ENCODE measurements around the gene PKNOX1. TPM values are rescaled to one million over a fixed set of nuclear protein-coding genes. Genes with fewer than 3 reads are reported as not detected.
"Not testable (repeated sequence)": the region's sequence is repeated elsewhere in the genome, so short reads cannot be mapped to it uniquely, and the experiment has no call there.

Gene PKNOX1
- total RNA-seq, 1 experiment from 2014 or later: 16.5 TPM

GRCh38 chr21:42927474-42928200 lies 46.7 kb upstream of the PKNOX1 start:
- not testable (repeated sequence) for H3K4me3 ChIP-seq (ENCODE audit: low read depth in 2 of 2, low read length in 2 of 2)

GRCh38 chr21:42929969-42930368 lies 44.4 kb upstream of the PKNOX1 start:
- no peaks in the 10 kb centered on the region for H3K36me3 ChIP-seq (ENCODE audit: control insufficient read depth, insufficient read depth, low read length)
- DNase-seq (ENCODE audit: low read depth, low spot score): no peak
- H3K4me3 ChIP-seq (ENCODE audit: low read depth in 2 of 2, low read length in 2 of 2): no peak overlapping the region
- ChIA-PET CTCF (no interaction called here), POLR2A (no interaction called here)
- no peak for TF ChIP-seq POLR2AphosphoS5 (IDR thresholded peaks at IDR 0.05; ENCODE audit: low read depth, low read length)
- no peak for TF ChIP-seq TCF7L2 (IDR thresholded peaks at IDR 0.05; ENCODE audit: low read depth, low read length)
- TF ChIP-seq, protein P1, sequence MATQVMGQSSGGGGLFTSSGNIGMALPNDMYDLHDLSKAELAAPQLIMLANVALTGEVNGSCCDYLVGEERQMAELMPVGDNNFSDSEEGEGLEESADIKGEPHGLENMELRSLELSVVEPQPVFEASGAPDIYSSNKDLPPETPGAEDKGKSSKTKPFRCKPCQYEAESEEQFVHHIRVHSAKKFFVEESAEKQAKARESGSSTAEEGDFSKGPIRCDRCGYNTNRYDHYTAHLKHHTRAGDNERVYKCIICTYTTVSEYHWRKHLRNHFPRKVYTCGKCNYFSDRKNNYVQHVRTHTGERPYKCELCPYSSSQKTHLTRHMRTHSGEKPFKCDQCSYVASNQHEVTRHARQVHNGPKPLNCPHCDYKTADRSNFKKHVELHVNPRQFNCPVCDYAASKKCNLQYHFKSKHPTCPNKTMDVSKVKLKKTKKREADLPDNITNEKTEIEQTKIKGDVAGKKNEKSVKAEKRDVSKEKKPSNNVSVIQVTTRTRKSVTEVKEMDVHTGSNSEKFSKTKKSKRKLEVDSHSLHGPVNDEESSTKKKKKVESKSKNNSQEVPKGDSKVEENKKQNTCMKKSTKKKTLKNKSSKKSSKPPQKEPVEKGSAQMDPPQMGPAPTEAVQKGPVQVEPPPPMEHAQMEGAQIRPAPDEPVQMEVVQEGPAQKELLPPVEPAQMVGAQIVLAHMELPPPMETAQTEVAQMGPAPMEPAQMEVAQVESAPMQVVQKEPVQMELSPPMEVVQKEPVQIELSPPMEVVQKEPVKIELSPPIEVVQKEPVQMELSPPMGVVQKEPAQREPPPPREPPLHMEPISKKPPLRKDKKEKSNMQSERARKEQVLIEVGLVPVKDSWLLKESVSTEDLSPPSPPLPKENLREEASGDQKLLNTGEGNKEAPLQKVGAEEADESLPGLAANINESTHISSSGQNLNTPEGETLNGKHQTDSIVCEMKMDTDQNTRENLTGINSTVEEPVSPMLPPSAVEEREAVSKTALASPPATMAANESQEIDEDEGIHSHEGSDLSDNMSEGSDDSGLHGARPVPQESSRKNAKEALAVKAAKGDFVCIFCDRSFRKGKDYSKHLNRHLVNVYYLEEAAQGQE (IDR thresholded peaks at IDR 0.05; ENCODE audit: insufficient read depth in 1 of 2, low read depth in 2 of 2, low read length in 1 of 2): no peak
- TF ChIP-seq CTCF (IDR thresholded peaks at IDR 0.05): no peak
- no peak for TF ChIP-seq SIN3A (IDR thresholded peaks at IDR 0.05; ENCODE audit: borderline replicate concordance, insufficient read depth, low read depth, low read length)
- intact Hi-C loops (cut with micrococcal nuclease; ENCODE audit: unreplicated experiment): no loop called here
- H3K4me1 ChIP-seq (ENCODE audit: control insufficient read depth, insufficient read depth, low read length): no peaks in the 10 kb centered on the region
- no TSS peak for BruUV-seq (replicated peaks)
- ATAC-seq: no peak
- H3K27me3 ChIP-seq (ENCODE audit: control insufficient read depth, insufficient read depth, low read length): no peaks in the 10 kb centered on the region
- H3K9me3 ChIP-seq (ENCODE audit: control insufficient read depth, insufficient read depth, low read depth, low read length): no peaks in the 10 kb centered on the region
- no peak overlapping the region for H3K27ac ChIP-seq (ENCODE audit: low read length)
- in situ Hi-C loops (cut with HindIII; ENCODE audit: low pct_unique_long_range_greater_than_20kb, low sequenced_read_pairs): no loop called here

More at GRCh38 chr21:42927474-42928200, 46.7 kb upstream of the PKNOX1 start:
- POLR2A ChIA-PET: interaction anchor here (0.7 kb wide), 1 partner anchor 349 kb away, joined by 4 read pairs; no protein-coding TSS in a partner anchor
- ATAC-seq; H3K27ac ChIP-seq (ENCODE audit: low read length); intact Hi-C loops (cut with micrococcal nuclease; ENCODE audit: unreplicated experiment); H3K9me3 ChIP-seq (ENCODE audit: control insufficient read depth, insufficient read depth, low read depth, low read length); BruUV-seq (replicated peaks); H3K36me3 ChIP-seq (ENCODE audit: control insufficient read depth, insufficient read depth, low read length); H3K27me3 ChIP-seq (ENCODE audit: control insufficient read depth, insufficient read depth, low read length); DNase-seq (ENCODE audit: low read depth, low spot score); in situ Hi-C loops (cut with HindIII; ENCODE audit: low pct_unique_long_range_greater_than_20kb, low sequenced_read_pairs); CTCF ChIA-PET; H3K4me1 ChIP-seq (ENCODE audit: control insufficient read depth, insufficient read depth, low read length): not testable (repeated sequence)

GRCh38 chr21:42931560-42932235 lies 42.7 kb upstream of the PKNOX1 start:
- no TSS peak for BruUV-seq (replicated peaks)
- TF ChIP-seq, protein P1 (IDR thresholded peaks at IDR 0.05; ENCODE audit: insufficient read depth in 1 of 2, low read depth in 2 of 2, low read length in 1 of 2): no peak
- TF ChIP-seq CTCF (IDR thresholded peaks at IDR 0.05) (no peak), TCF7L2 (IDR thresholded peaks at IDR 0.05; ENCODE audit: low read depth, low read length) (no peak), POLR2AphosphoS5 (IDR thresholded peaks at IDR 0.05; ENCODE audit: low read depth, low read length) (no peak), SIN3A (IDR thresholded peaks at IDR 0.05; ENCODE audit: borderline replicate concordance, insufficient read depth, low read depth, low read length) (no peak)
- no peak overlapping the region for H3K4me3 ChIP-seq (ENCODE audit: low read depth in 2 of 2, low read length in 2 of 2)
- in situ Hi-C loops (cut with HindIII; ENCODE audit: low pct_unique_long_range_greater_than_20kb, low sequenced_read_pairs): no loop called here
- H3K27me3 ChIP-seq (ENCODE audit: control insufficient read depth, insufficient read depth, low read length): no peaks in the 10 kb centered on the region
- H3K36me3 ChIP-seq (ENCODE audit: control insufficient read depth, insufficient read depth, low read length): no peaks in the 10 kb centered on the region
- no peak for ATAC-seq
- no peak for DNase-seq (ENCODE audit: low read depth, low spot score)
- POLR2A ChIA-PET: no interaction called here
- H3K27ac ChIP-seq (ENCODE audit: low read length): no peak overlapping the region
- H3K4me1 ChIP-seq (ENCODE audit: control insufficient read depth, insufficient read depth, low read length): no peaks in the 10 kb centered on the region
- no peaks in the 10 kb centered on the region for H3K9me3 ChIP-seq (ENCODE audit: control insufficient read depth, insufficient read depth, low read depth, low read length)
- CTCF ChIA-PET: no interaction called here
- intact Hi-C loops (cut with micrococcal nuclease; ENCODE audit: unreplicated experiment): no loop called here

All from Panc1 (cell line).